A673 (cell line): Measurements from ENCODE around the gene KRT1.

ENCODE experiments used
- EZH2 ChIP-seq: fragments of 200-600 bp; sonication (generic); IDR thresholded peaks from 2 replicates; pipeline ENCODE4 v1.6.1; 2017; ENCODE audit warnings: borderline replicate concordance, low read depth, mild to moderate bottlenecking, mixed read lengths, antibody characterized with exemption, low read length; ENCODE audit not compliant: poor library complexity, severe bottlenecking
- TF ChIP-seq, protein P1 (sequence below): fragments of 300-800, 200-600 bp; sonication (generic); conservative IDR thresholded peaks from 2 replicates; pipeline ENCODE4 v1.5.1; 2017; ENCODE audit warnings: low read depth, mild to moderate bottlenecking, antibody characterized with exemption, low read length, moderate library complexity, mixed read lengths

DNA sequence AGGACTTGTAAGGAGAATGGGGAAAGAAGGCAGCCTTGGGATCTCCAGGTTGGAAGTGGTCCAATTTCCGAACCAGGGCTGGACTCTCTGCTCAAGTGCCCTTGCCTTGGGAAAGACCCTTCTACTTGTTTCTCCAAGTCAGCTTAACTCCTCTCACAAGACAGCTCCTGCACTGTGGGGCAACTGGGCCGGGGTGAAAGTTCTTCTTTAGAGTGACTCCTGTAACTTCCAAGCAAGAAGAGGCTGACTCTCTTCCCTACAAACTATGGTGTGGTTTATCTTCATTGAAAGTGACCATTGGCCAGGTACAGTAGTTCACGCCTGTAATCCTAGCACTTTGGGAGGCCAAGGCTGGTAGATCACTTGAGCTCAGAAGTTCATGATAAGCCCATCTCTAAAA lies 13.7 kb downstream of the KRT1 start:
- TF ChIP-seq, protein P1, sequence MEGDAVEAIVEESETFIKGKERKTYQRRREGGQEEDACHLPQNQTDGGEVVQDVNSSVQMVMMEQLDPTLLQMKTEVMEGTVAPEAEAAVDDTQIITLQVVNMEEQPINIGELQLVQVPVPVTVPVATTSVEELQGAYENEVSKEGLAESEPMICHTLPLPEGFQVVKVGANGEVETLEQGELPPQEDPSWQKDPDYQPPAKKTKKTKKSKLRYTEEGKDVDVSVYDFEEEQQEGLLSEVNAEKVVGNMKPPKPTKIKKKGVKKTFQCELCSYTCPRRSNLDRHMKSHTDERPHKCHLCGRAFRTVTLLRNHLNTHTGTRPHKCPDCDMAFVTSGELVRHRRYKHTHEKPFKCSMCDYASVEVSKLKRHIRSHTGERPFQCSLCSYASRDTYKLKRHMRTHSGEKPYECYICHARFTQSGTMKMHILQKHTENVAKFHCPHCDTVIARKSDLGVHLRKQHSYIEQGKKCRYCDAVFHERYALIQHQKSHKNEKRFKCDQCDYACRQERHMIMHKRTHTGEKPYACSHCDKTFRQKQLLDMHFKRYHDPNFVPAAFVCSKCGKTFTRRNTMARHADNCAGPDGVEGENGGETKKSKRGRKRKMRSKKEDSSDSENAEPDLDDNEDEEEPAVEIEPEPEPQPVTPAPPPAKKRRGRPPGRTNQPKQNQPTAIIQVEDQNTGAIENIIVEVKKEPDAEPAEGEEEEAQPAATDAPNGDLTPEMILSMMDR, result no peak
- no peak for TF ChIP-seq EZH2
